ENCODE results near the gene ZSWIM5.
"Not testable (repeated sequence)": the region's sequence is repeated elsewhere in the genome, so short reads cannot be mapped to it uniquely, and the experiment has no call there.

The ZSWIM5 gene

GRCh38 chr1:45177452-45177851 lies 29.0 kb downstream of the ZSWIM5 start:
- no peak for TF ChIP-seq CTCF (IDR thresholded peaks at IDR 0.05)
- no peaks in the 10 kb centered on the region for H3K4me1 ChIP-seq (ENCODE audit: control insufficient read depth in 1 of 2, insufficient read depth in 1 of 2, low read depth in 1 of 2, low read length in 1 of 2)
- no peaks in the 10 kb centered on the region for H3K9me3 ChIP-seq
- no peaks in the 10 kb centered on the region for H3K36me3 ChIP-seq
- H3K27me3 ChIP-seq = no peaks in the 10 kb centered on the region
- H3K27ac ChIP-seq = no peak overlapping the region
- no peak overlapping the region for H3K4me3 ChIP-seq (ENCODE audit: low read depth in 1 of 2, low read length in 1 of 2)

- Histone ChIP-seq H3K27me3 (no peaks in the 10 kb centered on the region), H3K27ac (no peak overlapping the region), H3K4me3 (ENCODE audit: low read depth in 1 of 2, low read length in 1 of 2) (no peak overlapping the region), H3K36me3 (no peaks in the 10 kb centered on the region), H3K4me1 (ENCODE audit: control insufficient read depth in 1 of 2, insufficient read depth in 1 of 2, low read depth in 1 of 2, low read length in 1 of 2) (no peaks in the 10 kb centered on the region), H3K9me3 (no peaks in the 10 kb centered on the region)
- TF ChIP-seq CTCF (IDR thresholded peaks at IDR 0.05) = no peak
Observed at GRCh38 chr1:45172764-45173163, 33.6 kb downstream of the ZSWIM5 start.

GRCh38 chr1:45172005-45172404 lies 34.4 kb downstream of the ZSWIM5 start:
- TF ChIP-seq CTCF (IDR thresholded peaks at IDR 0.05) = no peak
- H3K36me3 ChIP-seq = no peaks in the 10 kb centered on the region
- H3K27me3 ChIP-seq = no peaks in the 10 kb centered on the region
- H3K4me1 ChIP-seq (ENCODE audit: control insufficient read depth in 1 of 2, insufficient read depth in 1 of 2, low read depth in 1 of 2, low read length in 1 of 2) = no peaks in the 10 kb centered on the region
- H3K27ac ChIP-seq = no peak overlapping the region
- no peaks in the 10 kb centered on the region for H3K9me3 ChIP-seq
- H3K4me3 ChIP-seq (ENCODE audit: low read depth in 1 of 2, low read length in 1 of 2) = no peak overlapping the region

- no peak overlapping the region for H3K4me3 ChIP-seq (ENCODE audit: low read depth in 1 of 2, low read length in 1 of 2)
- H3K27ac ChIP-seq = no peak overlapping the region
- H3K9me3 ChIP-seq = no peaks in the 10 kb centered on the region
- H3K36me3 ChIP-seq = no peaks in the 10 kb centered on the region
- H3K27me3 ChIP-seq = no peaks in the 10 kb centered on the region
- no peak for TF ChIP-seq CTCF (IDR thresholded peaks at IDR 0.05)
- no peaks in the 10 kb centered on the region for H3K4me1 ChIP-seq (ENCODE audit: control insufficient read depth in 1 of 2, insufficient read depth in 1 of 2, low read depth in 1 of 2, low read length in 1 of 2)
Observed at GRCh38 chr1:45171575-45171974, 34.8 kb downstream of the ZSWIM5 start.

- Histone ChIP-seq H3K4me1 (ENCODE audit: control insufficient read depth in 1 of 2, insufficient read depth in 1 of 2, low read depth in 1 of 2, low read length in 1 of 2) (no peaks in the 10 kb centered on the region), H3K9me3 (no peaks in the 10 kb centered on the region), H3K4me3 (ENCODE audit: low read depth in 1 of 2, low read length in 1 of 2) (no peak overlapping the region), H3K27ac (no peak overlapping the region), H3K36me3 (no peaks in the 10 kb centered on the region), H3K27me3 (no peaks in the 10 kb centered on the region)
- TF ChIP-seq CTCF (IDR thresholded peaks at IDR 0.05) = no peak
Observed at GRCh38 chr1:45170151-45170742, 36.2 kb downstream of the ZSWIM5 start.

GRCh38 chr1:45167947-45168346 lies 38.5 kb downstream of the ZSWIM5 start:
- H3K9me3 ChIP-seq; H3K4me3 ChIP-seq (ENCODE audit: low read depth in 1 of 2, low read length in 1 of 2); H3K4me1 ChIP-seq (ENCODE audit: control insufficient read depth in 1 of 2, insufficient read depth in 1 of 2, low read depth in 1 of 2, low read length in 1 of 2); H3K27me3 ChIP-seq; H3K27ac ChIP-seq; H3K36me3 ChIP-seq: not testable (repeated sequence)

GRCh38 chr1:45164307-45164706 lies 42.1 kb downstream of the ZSWIM5 start:
- H3K27me3 ChIP-seq; H3K4me3 ChIP-seq (ENCODE audit: low read depth in 1 of 2, low read length in 1 of 2); H3K4me1 ChIP-seq (ENCODE audit: control insufficient read depth in 1 of 2, insufficient read depth in 1 of 2, low read depth in 1 of 2, low read length in 1 of 2); H3K36me3 ChIP-seq; H3K9me3 ChIP-seq; H3K27ac ChIP-seq: not testable (repeated sequence)

- not testable (repeated sequence) for H3K36me3 ChIP-seq; H3K4me1 ChIP-seq (ENCODE audit: control insufficient read depth in 1 of 2, insufficient read depth in 1 of 2, low read depth in 1 of 2, low read length in 1 of 2); H3K4me3 ChIP-seq (ENCODE audit: low read depth in 1 of 2, low read length in 1 of 2); H3K27me3 ChIP-seq; H3K9me3 ChIP-seq; H3K27ac ChIP-seq
Observed at GRCh38 chr1:45163111-45163510, 43.3 kb downstream of the ZSWIM5 start.

Data from neutrophil (primary cell).